GM19468 (cell line): ENCODE results near the gene AGPAT3.

Experiments
- ATAC-seq: cut with Tn5 transposase; IDR thresholded peaks from one replicate; pipeline ENCODE4 v1.9.1; 2021; ENCODE audit warnings: mild to moderate bottlenecking, moderate library complexity, moderate number of reproducible peaks; ENCODE audit not compliant: unreplicated experiment; ENCODE audit errors: extremely low read depth

Gene AGPAT3

GRCh38 chr21:43859747-43860214 lies 5.2 kb upstream of the AGPAT3 start:
- no peak for ATAC-seq

GRCh38 chr21:43861706-43862105 lies 3.3 kb upstream of the AGPAT3 start:
- ATAC-seq, result no peak

GRCh38 chr21:43864313-43864961 lies 586 bp upstream of the AGPAT3 start:
- ATAC-seq, result no peak

- ATAC-seq, result no peak
Observed at GRCh38 chr21:43865540-43866259, 677 bp downstream of the AGPAT3 start.

GRCh38 chr21:43866260-43866629 lies 1.2 kb downstream of the AGPAT3 start:
- no peak for ATAC-seq

- no peak for ATAC-seq
Observed at GRCh38 chr21:43866659-43867331, 1.8 kb downstream of the AGPAT3 start.

GRCh38 chr21:43867332-43867703 lies 2.3 kb downstream of the AGPAT3 start:
- no peak for ATAC-seq

GRCh38 chr21:43867948-43868347 lies 2.9 kb downstream of the AGPAT3 start:
- no peak for ATAC-seq

GRCh38 chr21:43868461-43868860 lies 3.4 kb downstream of the AGPAT3 start:
- ATAC-seq, result no peak

- no peak for ATAC-seq
Observed at GRCh38 chr21:43869486-43870325, 4.7 kb downstream of the AGPAT3 start.

- ATAC-seq, result no peak
Observed at GRCh38 chr21:43871487-43871886, 6.5 kb downstream of the AGPAT3 start.

- ATAC-seq, result no peak
Observed at GRCh38 chr21:43872531-43873197, 7.6 kb downstream of the AGPAT3 start.

- no peak for ATAC-seq
Observed at GRCh38 chr21:43873673-43874072, 8.7 kb downstream of the AGPAT3 start.

GRCh38 chr21:43874085-43874805 lies 9.2 kb downstream of the AGPAT3 start:
- no peak for ATAC-seq

- no peak for ATAC-seq
Observed at GRCh38 chr21:43876605-43877004, 11.6 kb downstream of the AGPAT3 start.

GRCh38 chr21:43877936-43878575 lies 13.0 kb downstream of the AGPAT3 start:
- no peak for ATAC-seq

- no peak for ATAC-seq
Observed at GRCh38 chr21:43879348-43880110, 14.5 kb downstream of the AGPAT3 start.
